DMS53 (cell line): ENCODE data around the gene PRDM8.
"Not testable (repeated sequence)": the region's sequence is repeated elsewhere in the genome, so short reads cannot be mapped to it uniquely, and the experiment has no call there.

Source experiments
- DNase-seq: peaks from one replicate; lab custom pipeline; 2025; lab: John Stamatoyannopoulos, UW

The PRDM8 gene

DNA sequence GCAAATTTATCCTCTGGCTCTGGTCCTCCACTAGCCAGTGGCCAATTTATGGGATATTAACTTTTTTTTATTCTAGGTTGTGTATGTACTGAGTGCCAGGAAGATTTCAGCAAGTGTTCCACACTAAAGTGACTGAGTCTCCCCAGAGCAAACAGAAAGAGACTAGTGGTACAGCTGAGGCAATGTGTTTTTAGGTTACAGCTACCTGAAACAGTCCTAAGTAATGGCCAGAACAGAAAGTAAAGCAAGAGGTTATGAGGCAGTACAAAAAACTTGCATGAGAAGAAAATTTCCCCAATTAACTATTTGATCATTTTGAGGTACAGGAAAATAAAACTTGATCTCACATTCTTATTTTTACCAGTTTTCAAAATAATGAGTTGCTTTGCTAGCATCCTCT, 31.2 kb downstream of the PRDM8 start:
- DNase-seq: no peak

DNA sequence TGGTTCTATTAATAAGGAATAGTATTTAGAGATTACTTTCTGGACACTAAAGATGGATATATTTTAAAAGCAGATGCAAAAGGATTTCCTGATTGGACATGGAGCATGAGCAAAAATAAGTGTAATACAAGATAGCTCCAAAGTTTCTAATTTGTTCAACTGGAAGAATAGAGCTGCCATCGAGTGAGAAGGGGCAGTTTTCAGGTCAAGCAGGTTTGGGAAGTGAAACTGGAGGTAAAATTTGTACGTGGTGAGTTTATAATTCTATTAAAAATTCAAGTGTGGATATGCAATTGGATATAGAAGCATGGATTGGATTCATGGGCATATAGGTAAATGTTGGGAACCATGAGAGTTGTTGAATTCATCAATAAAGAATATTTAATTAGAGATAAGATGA, 31.8 kb downstream of the PRDM8 start:
- DNase-seq: no peak

DNA sequence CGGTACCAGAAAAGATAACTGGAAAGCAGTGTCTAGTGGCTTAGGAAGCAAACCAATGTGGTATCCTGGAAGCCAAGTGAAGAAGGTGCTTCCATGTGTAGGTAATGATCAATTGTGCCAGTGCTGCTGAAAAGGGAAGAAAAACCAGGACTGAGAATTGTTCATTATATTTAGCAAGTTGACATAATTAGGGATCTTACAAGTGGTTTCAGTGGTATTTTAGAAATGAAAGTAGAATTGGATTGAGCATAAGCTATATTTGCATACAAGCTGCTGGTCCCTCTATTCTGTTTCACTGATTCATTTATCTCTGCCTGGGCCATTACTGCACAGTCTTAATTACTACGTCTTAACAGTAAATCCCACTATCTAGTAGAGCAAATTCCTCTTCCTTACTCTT, 32.3 kb downstream of the PRDM8 start:
- DNase-seq: no peak

DNA sequence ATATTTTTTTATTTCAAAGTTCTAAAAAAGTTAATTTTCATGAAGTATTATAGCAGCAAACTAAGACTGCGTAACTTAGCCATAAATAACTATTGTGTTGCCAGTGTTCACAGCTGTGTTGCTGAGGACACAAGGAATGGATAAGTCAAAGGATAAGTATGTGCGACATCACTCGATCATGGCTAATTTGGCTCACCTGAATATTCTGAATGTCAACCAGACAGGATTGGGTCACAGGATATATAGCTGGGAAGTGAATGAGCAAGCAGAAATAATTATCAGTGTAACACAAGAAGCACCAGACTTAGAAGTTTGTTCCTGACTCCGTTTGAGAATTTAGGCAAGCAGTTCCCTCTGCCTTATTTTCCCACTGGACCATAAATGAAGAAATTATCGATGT, 33.9 kb downstream of the PRDM8 start:
- no peak for DNase-seq

DNA sequence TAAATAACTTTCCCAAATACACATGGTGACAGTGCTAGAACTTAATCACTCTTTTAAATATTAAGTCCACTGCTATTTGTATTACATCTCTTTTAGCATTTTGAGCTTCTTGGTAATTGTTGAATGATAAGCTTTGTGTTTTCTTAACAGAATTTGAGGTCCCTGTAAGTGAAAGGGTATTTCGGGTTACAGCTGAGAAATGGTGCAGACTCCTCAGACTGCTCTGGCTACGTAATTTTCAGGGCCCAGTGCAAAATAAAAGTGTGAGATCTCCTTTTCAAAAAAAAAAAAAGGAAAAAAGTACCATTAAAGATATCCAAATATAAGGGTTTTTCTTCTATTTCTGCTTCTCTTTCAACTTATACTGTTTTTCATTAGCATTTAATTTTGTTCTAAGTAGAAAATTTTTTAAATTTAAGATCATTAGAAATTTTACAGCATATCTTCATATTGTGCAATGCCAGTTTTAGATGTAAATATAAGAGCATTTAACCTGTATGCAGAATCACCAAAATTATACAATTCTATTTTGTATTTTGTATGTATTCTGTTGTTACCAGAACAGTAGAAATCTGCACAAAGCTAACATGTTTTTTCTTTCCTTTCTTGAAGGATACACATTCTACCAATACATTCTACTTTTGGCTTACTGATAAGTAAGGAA, 35.5 kb downstream of the PRDM8 start:
- DNase-seq: no peak

DNA sequence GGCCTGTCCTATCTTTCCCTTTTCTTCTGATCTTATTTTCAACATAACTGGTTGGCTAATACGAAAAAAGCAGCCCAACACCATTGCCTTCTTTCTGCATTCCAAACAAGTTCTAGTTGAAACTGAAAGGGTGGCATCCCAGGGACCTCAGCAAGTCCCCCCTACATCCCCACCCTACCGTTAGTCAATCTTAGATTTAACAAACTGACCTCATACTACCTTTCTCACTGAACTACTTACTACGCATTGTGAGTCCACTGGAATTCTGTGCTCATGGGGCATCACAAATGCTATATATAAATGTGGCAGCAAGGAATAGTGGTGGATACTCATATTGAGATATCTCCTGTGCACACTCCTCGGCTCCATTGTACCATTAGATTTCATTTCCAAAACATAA, 36.1 kb downstream of the PRDM8 start:
- no peak for DNase-seq

DNA sequence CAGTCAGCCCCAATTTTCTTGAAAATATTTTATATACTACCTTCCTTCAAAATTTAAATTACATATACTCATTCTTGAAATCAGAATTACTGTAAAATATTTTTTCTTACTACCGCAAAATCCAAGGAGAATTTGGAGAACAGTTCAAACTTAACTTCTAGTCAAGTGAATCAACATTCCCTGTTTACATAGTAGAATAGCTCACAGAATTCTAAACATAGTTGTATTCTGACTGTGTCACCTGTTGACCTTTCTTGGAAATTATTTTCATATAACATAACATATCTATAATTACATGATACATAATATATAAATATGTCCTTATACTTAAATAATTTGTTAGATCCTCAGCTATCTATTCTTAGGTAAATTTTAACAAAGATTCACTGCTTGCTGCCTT, 38.1 kb downstream of the PRDM8 start:
- DNase-seq: no peak

DNA sequence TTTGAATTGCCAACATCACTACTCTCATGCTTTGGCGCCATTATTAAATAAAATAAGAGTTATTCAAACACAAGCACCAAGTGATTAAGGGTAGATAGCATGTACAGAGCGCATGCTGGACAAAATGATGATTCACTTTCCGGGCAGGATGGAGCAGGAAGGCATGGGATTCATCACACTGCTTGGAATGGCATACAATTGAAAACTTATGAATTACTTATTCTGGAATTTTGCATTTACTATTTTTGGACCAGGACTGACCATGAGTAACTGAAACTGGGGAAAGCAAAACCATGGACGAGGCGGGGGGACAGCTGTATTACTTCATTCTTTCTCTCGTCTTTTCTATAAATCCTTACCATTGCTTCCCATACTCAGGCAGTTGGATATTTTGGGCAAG, 40.7 kb downstream of the PRDM8 start:
- DNase-seq: no peak

DNA sequence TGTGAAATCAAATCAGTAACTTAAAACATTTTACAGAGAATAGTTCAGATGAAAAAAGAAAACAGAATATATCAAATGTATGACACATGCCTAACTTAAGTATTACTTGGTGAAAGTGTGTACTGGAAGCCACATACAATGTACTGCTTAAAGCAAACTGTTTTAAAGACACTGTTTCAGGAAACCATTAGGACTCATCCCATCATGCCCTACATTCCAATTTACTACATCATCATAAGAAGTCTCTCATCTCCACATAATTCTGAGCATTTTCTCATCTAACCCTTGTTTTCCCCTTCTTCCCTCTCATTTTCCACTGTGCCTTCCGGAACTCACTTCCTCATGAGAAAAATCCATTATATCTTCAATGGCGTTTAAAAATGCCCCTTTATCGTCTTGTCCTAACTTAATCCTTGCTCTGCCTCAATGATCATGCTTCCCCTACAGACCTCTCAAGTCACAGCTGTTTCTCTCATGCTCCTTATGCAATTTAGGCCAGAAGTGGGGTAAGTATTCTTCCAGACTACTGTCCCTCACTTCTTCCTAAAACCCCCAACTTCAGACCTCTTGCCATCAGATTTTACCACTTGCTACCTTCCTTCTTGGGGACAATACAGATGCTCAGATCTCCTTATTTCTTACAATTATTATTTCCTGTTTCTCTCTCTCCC, 42.3 kb downstream of the PRDM8 start:
- no peak for DNase-seq

DNA sequence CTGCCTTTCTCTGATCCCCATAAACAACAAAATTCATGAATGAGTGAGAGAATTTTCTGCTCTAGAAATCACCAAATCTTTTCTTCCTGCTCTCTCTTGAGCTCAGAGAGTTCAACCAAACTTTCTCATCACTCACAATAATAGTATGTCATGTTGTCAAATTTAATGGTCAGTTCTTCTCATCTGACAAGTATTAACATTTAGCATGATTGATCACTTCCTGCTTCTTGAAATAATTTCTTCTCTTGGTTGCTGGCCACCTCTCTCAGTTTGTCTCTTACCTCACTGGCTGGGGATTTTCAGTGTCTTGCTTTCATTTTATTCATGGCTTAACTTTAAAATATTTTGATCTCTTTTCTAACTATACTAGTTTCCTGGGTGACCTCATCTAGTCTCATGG, 43.7 kb downstream of the PRDM8 start:
- no peak for DNase-seq

DNA sequence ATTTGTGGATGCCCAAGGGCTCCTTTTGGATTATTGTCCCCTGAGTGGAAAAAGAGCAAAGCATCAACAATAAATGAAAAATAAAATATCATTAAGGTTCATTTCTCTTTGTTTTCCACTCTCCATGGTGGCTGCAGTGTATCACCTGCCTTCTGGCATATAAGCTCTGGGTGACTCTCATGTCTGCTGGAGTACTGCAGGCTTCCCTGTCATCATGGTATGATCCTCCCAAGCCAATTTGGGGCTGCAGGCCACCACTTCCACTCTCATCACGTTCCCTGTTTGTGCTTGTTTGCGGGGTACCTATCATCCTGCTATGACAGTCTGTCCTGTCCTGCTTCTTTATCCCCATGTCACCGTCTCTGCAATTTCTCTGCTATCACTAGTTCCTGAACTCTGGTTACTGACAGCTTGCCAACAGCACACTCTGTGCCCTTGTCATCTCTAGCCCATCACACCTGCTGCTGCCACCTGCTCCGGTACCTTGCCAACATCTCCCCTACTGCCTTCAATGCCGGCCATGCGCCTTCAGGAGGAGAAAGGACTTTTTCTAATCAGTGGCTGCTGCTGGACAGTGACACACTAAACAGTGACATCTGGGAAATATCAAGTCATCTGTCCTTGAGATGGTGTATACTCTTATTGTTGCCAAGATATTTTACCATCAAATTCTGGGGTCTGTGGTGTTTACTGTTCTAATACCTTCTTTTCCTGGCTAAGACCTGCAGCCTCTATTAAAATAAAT, 46.1 kb downstream of the PRDM8 start:
- DNase-seq: peak; percentile 41

DNA sequence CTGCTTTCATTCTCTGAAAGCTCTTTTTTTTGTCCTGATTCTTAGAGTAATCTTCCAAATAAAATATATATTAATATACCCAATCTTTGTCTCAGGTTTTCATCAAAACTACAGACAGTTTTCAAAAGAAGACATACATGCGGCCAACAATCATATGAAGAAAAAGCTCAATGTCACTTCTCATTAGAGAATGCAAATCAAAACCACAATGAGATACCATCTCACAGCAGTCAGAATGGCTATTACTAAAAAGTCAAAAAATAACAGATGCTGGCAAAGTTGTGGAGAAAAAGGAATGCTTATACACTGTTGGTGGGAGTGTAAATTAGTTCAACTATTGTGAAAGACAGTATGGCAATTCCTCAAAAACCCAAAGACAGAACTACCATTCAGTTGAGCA, 50.2 kb downstream of the PRDM8 start:
- not testable (repeated sequence) for DNase-seq

DNA sequence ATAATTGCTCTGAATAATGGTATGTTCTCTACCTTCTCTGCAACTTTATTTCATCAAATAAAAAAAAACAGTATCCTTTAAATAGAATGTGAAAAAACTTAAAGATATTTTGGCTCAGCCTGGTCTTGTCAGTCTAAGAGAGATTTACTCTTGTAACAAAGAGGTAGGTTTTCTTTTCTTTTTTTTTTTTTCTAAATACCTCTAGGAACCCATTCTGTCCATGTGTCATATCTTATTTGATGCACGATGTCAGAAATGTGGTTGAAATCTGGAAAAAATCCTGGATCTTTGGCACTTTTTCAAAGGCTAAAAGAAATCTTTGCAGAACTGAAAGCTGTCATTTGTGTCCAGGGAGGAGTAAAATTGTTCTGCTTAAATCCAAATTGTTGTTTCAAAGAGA, 51.8 kb downstream of the PRDM8 start:
- DNase-seq: no peak

DNA sequence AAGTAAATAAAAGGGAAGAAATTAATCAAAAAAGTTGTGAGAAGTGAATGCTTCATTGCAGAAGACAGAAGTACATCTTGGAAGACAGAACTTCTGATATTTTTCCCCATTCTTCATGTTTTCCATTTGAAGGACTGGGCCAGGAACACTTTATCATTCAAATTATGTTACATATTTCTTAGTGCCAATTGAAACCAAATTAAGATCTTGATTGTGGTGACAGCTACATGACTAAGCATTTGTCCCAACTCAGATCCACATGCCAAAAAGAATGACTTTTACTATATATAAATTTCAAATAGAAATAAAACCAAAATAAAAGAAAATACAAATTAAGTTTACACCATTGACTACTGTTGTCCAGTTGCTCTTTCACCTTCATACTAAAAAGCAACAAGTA, 55.1 kb downstream of the PRDM8 start:
- DNase-seq: no peak

DNA sequence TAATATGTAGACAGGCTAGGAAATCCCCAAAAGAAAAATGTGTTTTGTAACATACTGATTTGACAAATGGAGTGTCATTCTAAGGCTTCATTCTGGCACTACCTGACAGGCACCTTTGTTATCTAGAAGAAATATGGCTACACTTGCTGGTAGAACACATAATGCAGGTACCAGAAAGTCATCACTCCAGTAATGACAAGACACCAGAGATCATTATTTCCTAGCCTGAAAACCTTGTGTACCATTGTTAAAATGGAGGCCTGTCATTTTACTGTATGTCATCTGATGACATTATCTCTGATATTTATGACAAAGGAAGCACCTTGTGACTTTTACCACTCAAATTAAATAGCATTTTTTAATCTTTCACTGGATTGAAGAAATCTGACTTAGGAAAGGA, 55.6 kb downstream of the PRDM8 start:
- no peak for DNase-seq

DNA sequence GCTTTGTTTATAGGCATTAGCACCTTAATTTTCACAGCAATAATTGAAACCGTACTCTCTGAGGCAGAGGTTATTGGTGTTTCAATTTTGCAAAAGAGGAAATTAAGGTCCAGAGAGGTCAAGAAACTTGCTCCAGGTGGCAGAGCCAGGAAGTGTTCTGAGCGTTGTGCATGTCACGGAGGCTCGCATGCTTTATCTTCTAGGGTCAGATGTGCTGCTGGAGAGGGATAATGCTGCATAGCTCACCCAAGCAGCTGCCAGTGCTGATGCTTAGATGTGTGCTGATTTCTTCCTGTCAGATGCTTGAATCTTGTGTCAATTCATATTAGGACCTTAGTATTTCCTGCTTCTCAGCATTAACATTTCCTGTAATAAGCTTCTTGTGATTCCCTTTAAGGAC, 56.2 kb downstream of the PRDM8 start:
- DNase-seq: no peak
